Measurements from ENCODE around the gene NTRK3.

The NTRK3 gene

GRCh38 chr15:88187195-88187594 is 69.3 kb downstream of the NTRK3 start:
- POLR2A ChIA-PET (ENCODE audit: low non-redundant PET), result no interaction called here
- no peak for TF ChIP-seq CTCF (conservative IDR thresholded peaks at IDR 0.05; ENCODE audit: low read depth)
- H3K27ac ChIP-seq, result no peak overlapping the region
- CTCF ChIA-PET, result no interaction called here
- DNase-seq (ENCODE audit: low spot score), result no peak

- POLR2A ChIA-PET (ENCODE audit: low non-redundant PET), result no interaction called here
- no peak overlapping the region for H3K27ac ChIP-seq
- TF ChIP-seq CTCF (conservative IDR thresholded peaks at IDR 0.05; ENCODE audit: low read depth), result no peak
- CTCF ChIA-PET, result no interaction called here
- DNase-seq (ENCODE audit: low spot score), result no peak
These were observed 71.0 kb downstream of the NTRK3 start for GRCh38 chr15:88185584-88185983.

- H3K27ac ChIP-seq, result no peak overlapping the region
- no peak for TF ChIP-seq CTCF (conservative IDR thresholded peaks at IDR 0.05; ENCODE audit: low read depth)
- no peak for DNase-seq (ENCODE audit: low spot score)
- ChIA-PET POLR2A (ENCODE audit: low non-redundant PET) (no interaction called here), CTCF (interaction anchor here (0.6 to 0.7 kb wide), 2 partner anchors 10 to 1431 kb away, joined by 3 to 5 read pairs; no protein-coding TSS in a partner anchor)
These were observed 74.9 kb downstream of the NTRK3 start for GRCh38 chr15:88181613-88182012.

GRCh38 chr15:88179562-88179961 is 77.0 kb downstream of the NTRK3 start:
- no peak for TF ChIP-seq CTCF (conservative IDR thresholded peaks at IDR 0.05; ENCODE audit: low read depth)
- ChIA-PET CTCF (no interaction called here), POLR2A (ENCODE audit: low non-redundant PET) (no interaction called here)
- no peak overlapping the region for H3K27ac ChIP-seq
- no peak for DNase-seq (ENCODE audit: low spot score)

GRCh38 chr15:88178631-88179030 is 77.9 kb downstream of the NTRK3 start:
- no peak for TF ChIP-seq CTCF (conservative IDR thresholded peaks at IDR 0.05; ENCODE audit: low read depth)
- DNase-seq (ENCODE audit: low spot score), result no peak
- ChIA-PET POLR2A (ENCODE audit: low non-redundant PET) (no interaction called here), CTCF (no interaction called here)
- H3K27ac ChIP-seq, result no peak overlapping the region

GRCh38 chr15:88177451-88177850 is 79.1 kb downstream of the NTRK3 start:
- no peak for TF ChIP-seq CTCF (conservative IDR thresholded peaks at IDR 0.05; ENCODE audit: low read depth)
- H3K27ac ChIP-seq, result no peak overlapping the region
- no peak for DNase-seq (ENCODE audit: low spot score)
- POLR2A ChIA-PET (ENCODE audit: low non-redundant PET), result no interaction called here
- CTCF ChIA-PET, result no interaction called here

GRCh38 chr15:88174571-88174970 is 82.0 kb downstream of the NTRK3 start:
- DNase-seq (ENCODE audit: low spot score), result no peak
- TF ChIP-seq CTCF (conservative IDR thresholded peaks at IDR 0.05; ENCODE audit: low read depth), result no peak
- CTCF ChIA-PET, result no interaction called here
- H3K27ac ChIP-seq, result no peak overlapping the region
- POLR2A ChIA-PET (ENCODE audit: low non-redundant PET), result no interaction called here
